GM23338 (cell line): ENCODE results near the gene GP5. TPM values are rescaled to one million over a fixed set of nuclear protein-coding genes. Genes with fewer than 3 reads are reported as not detected.

ENCODE experiments used
- ATAC-seq: fragments of 200-7000 bp; cut with Tn5 transposase; 3 replicates; pipeline ENCODE4 v1.9.1; 2020
- DNase-seq: peaks from one replicate; pipeline ENCODE4 v3.0.0-alpha.2; 2015; ENCODE audit warnings: low spot score
- H2AFZ ChIP-seq: fragments of 200-600 bp; sonication (generic); 2 replicates; pipeline ENCODE4 v1.8.0; 2016; ENCODE audit warnings: antibody characterized with exemption, mild to moderate bottlenecking, moderate library complexity
- H3F3A ChIP-seq: fragments of 200-600 bp; sonication (generic); replicated peaks from 2 replicates; pipeline ENCODE4 v1.8.0; 2017; ENCODE audit warnings: antibody characterized with exemption, mixed run types, low read depth
- H3K27ac ChIP-seq: fragments of 200-600 bp; sonication (generic); 2 replicates; pipeline ENCODE4 v1.6.1; 2016; ENCODE audit warnings: low read depth
- H3K27me3 ChIP-seq: fragments of 200-600 bp; sonication (generic); 2 replicates; pipeline ENCODE4 v1.8.0; 2016; ENCODE audit warnings: mild to moderate bottlenecking, mixed run types, moderate library complexity; ENCODE audit not compliant: insufficient read depth
- H3K36me3 ChIP-seq: fragments of 200-600 bp; sonication (generic); 2 replicates; pipeline ENCODE4 v1.8.0; 2016; ENCODE audit warnings: mild to moderate bottlenecking; ENCODE audit not compliant: insufficient read depth
- H3K4me1 ChIP-seq: fragments of 200-600 bp; sonication (generic); 2 replicates; pipeline ENCODE4 v1.8.0; 2016; ENCODE audit warnings: mild to moderate bottlenecking, moderate library complexity; ENCODE audit not compliant: insufficient read depth
- H3K4me2 ChIP-seq: fragments of 200-600 bp; sonication (generic); 2 replicates; pipeline ENCODE4 v1.7.1; 2017; ENCODE audit warnings: mixed run types
- H3K4me3 ChIP-seq: fragments of 200-600 bp; sonication (generic); 2 replicates; pipeline ENCODE4 v1.6.1; 2016; ENCODE audit warnings: mixed run types
- H3K79me2 ChIP-seq: fragments of 200-600 bp; sonication (generic); replicated peaks from 2 replicates; pipeline ENCODE4 v1.8.0; 2017; ENCODE audit warnings: mild to moderate bottlenecking; ENCODE audit not compliant: insufficient read depth
- H3K9me2 ChIP-seq: fragments of 200-600 bp; sonication (generic); 2 replicates; pipeline ENCODE4 v1.8.0; 2017; ENCODE audit not compliant: insufficient read depth
- H4K20me1 ChIP-seq: fragments of 200-600 bp; sonication (generic); replicated peaks from 2 replicates; pipeline ENCODE4 v1.8.0; 2017; ENCODE audit warnings: mild to moderate bottlenecking; ENCODE audit not compliant: insufficient read depth
- H3K27ac Mint-ChIP-seq: 2 replicates; pipeline ENCODE4 v1.8.0; 2020; ENCODE audit warnings: inconsistent platforms, mild to moderate bottlenecking, moderate library complexity, mixed read lengths
- H3K27me3 Mint-ChIP-seq: 3 replicates; pipeline ENCODE4 v1.8.0; 2022; ENCODE audit warnings: low read depth, mild to moderate bottlenecking, moderate library complexity, mixed read lengths, inconsistent platforms; ENCODE audit not compliant: insufficient read depth, poor library complexity
- H3K36me3 Mint-ChIP-seq: 3 replicates; pipeline ENCODE4 v1.8.0; 2021; ENCODE audit warnings: low read depth, mild to moderate bottlenecking, inconsistent platforms, moderate library complexity, mixed read lengths
- H3K4me1 Mint-ChIP-seq: 3 replicates; pipeline ENCODE4 v1.8.0; 2020; ENCODE audit warnings: mild to moderate bottlenecking, inconsistent platforms, mixed read lengths
- H3K4me3 Mint-ChIP-seq: 3 replicates; pipeline ENCODE4 v1.8.0; 2021; ENCODE audit warnings: moderate library complexity, mild to moderate bottlenecking, inconsistent platforms, mixed read lengths
- H3K9me3 Mint-ChIP-seq: 3 replicates; pipeline ENCODE4 v1.8.0; 2020; ENCODE audit warnings: moderate library complexity, mild to moderate bottlenecking, inconsistent platforms, mixed read lengths
- CREB1 ChIP-seq: fragments of 250-450 bp; sonication (Bioruptor Pico); IDR thresholded peaks from 2 replicates; pipeline ENCODE4 v1.5.0; 2020; ENCODE audit warnings: low read depth, mild to moderate bottlenecking, moderate library complexity
- CTCF ChIP-seq, 2 experiments: fragments of 200-600 bp in 1 of 2; sonication (generic) in 1 of 2; conservative IDR thresholded peaks; 2 replicates each; pipeline versions ENCODE4 v1.5.1 to v1.6.1; 2016 to 2017; ENCODE audit warnings: antibody characterized with exemption in 2 of 2, low read depth in 2 of 2, mild to moderate bottlenecking in 2 of 2, moderate library complexity in 1 of 2
- ETS1 ChIP-seq: IDR thresholded peaks from 2 replicates; pipeline ENCODE4 v1.6.1; 2016; ENCODE audit warnings: antibody characterized with exemption
- EZH2 ChIP-seq: fragments of 200-600 bp; sonication (generic); IDR thresholded peaks from one replicate; pipeline ENCODE4 v1.8.0; 2017; ENCODE audit warnings: antibody characterized with exemption, mild to moderate bottlenecking, low read depth; ENCODE audit not compliant: unreplicated experiment
- EZH2phosphoT487 ChIP-seq: fragments of 200-600 bp; sonication (generic); IDR thresholded peaks from one replicate; pipeline ENCODE4 v1.8.1; 2018; ENCODE audit warnings: antibody characterized with exemption; ENCODE audit not compliant: unreplicated experiment
- JUNB ChIP-seq: IDR thresholded peaks from one replicate; pipeline ENCODE4 v1.6.1; 2016; ENCODE audit warnings: antibody characterized with exemption; ENCODE audit not compliant: unreplicated experiment
- NANOG ChIP-seq: IDR thresholded peaks from 2 replicates; pipeline ENCODE4 v1.6.1; 2016; ENCODE audit warnings: antibody characterized with exemption, borderline replicate concordance
- POLR2AphosphoS5 ChIP-seq: IDR thresholded peaks from 2 replicates; pipeline ENCODE4 v1.6.1; 2016; ENCODE audit warnings: antibody characterized with exemption, low read depth
- REST ChIP-seq: IDR thresholded peaks from one replicate; pipeline ENCODE4 v1.6.1; 2018; ENCODE audit warnings: antibody characterized with exemption; ENCODE audit not compliant: unreplicated experiment
- STAT1 ChIP-seq: IDR thresholded peaks from one replicate; pipeline ENCODE4 v1.6.1; 2016; ENCODE audit warnings: antibody characterized with exemption; ENCODE audit not compliant: unreplicated experiment
- ZNF114 ChIP-seq: fragments of 250-450 bp; sonication (Bioruptor Pico); IDR thresholded peaks from 2 replicates; pipeline ENCODE4 v1.5.0; 2020; ENCODE audit warnings: mild to moderate bottlenecking, moderate library complexity
- ZNF331 ChIP-seq: fragments of 250-450 bp; sonication (Bioruptor Pico); IDR thresholded peaks from 2 replicates; pipeline ENCODE4 v1.5.0; 2020; ENCODE audit warnings: low read depth, mild to moderate bottlenecking, moderate library complexity
- ZNF462 ChIP-seq: fragments of 250-450 bp; sonication (Bioruptor Pico); IDR thresholded peaks from 2 replicates; pipeline ENCODE4 v1.5.0; 2020; ENCODE audit warnings: mild to moderate bottlenecking, moderate library complexity
- polyA plus RNA-seq: library from polyadenylated mRNA; unstranded; fragments of >200 nt; fragmentation: Nextera tagmentation; extraction: Ambion mirVana; gene quantifications from 2 replicates; pipeline ENCODE4 v1.2.1, GENCODE V29; 2016
- total RNA-seq: library from RNA; depleted of rRNA; stranded (reverse); fragments of >200 nt; shearing (Covaris generic); gene quantifications from 2 replicates; pipeline ENCODE4 v1.2.3, GENCODE V29; 2014

Gene GP5
- total and polyA plus RNA-seq, 2 experiments from 2014 or later = 0.07 to 0.15 TPM

GRCh38 chr3:194447161-194447560 is 48.1 kb upstream of the GP5 start:
- Histone ChIP-seq H3K4me2 (no peak overlapping the region), H3K9me2 (no peaks in the 10 kb centered on the region), H3K27me3 (no peaks in the 10 kb centered on the region), H2AFZ (no peak overlapping the region), H4K20me1 (no peaks in the 10 kb centered on the region; the same call in 1 of the 2 replicates), H3K36me3 (peaks cover 52% of the 10 kb centered on the region), H3F3A (no peaks in the 10 kb centered on the region), H3K27ac (no peak overlapping the region), H3K4me1 (no peaks in the 10 kb centered on the region), H3K79me2 (no peaks in the 10 kb centered on the region), H3K4me3 (no peak overlapping the region)
- TF ChIP-seq EZH2phosphoT487 (no peak), REST (no peak), ZNF462 (CRISPR knock-in tag) (no peak), NANOG (no peak), CTCF (conservative IDR thresholded peaks at IDR 0.05; ENCODE audit: low read depth in 2 of 2) (no peak), ZNF331 (no peak), POLR2AphosphoS5 (no peak), EZH2 (no peak), CREB1 (no peak), STAT1 (no peak), JUNB (no peak), ETS1 (no peak), ZNF114 (CRISPR knock-in tag) (no peak)
- no peak for ATAC-seq
- no peak for DNase-seq
- no peaks in the 10 kb centered on the region for H3K4me1 Mint-ChIP-seq
- no peaks in the 10 kb centered on the region for H3K9me3 Mint-ChIP-seq
- H3K4me3 Mint-ChIP-seq = no peak overlapping the region
- H3K27me3 Mint-ChIP-seq = no peaks in the 10 kb centered on the region
- peaks cover 54% of the 10 kb centered on the region for H3K36me3 Mint-ChIP-seq
- no peak overlapping the region for H3K27ac Mint-ChIP-seq
